GM12878 (cell line): Measurements from ENCODE around the gene ISLR. TPM values are rescaled to one million over a fixed set of nuclear protein-coding genes. Genes with fewer than 3 reads are reported as not detected.

Experiments used
- ATAC-seq: fragments of 200-7000 bp; cut with Tn5 transposase; 3 replicates; pipeline ENCODE4 v1.9.1; 2020; ENCODE audit warnings: mild to moderate bottlenecking, moderate library complexity
- BruUV-seq: library from RNA; stranded (reverse); fragments of 400-500 nt; replicated peaks from 2 replicates; lab custom pipeline; 2021; lab: Mats Ljungman, UMichigan
- CTCF ChIA-PET: fragments of 300-600 bp; sonication (Branson Sonifier 250); formaldehyde crosslinking; extraction: SDS; loops from one replicate; lab custom pipeline; 2021; ENCODE audit warnings: inconsistent platforms; lab: Yijun Ruan, JAX
- POLR2A ChIA-PET: fragments of 350-600 bp; formaldehyde crosslinking; extraction: SDS; loops from one replicate; lab custom pipeline; 2021; ENCODE audit warnings: inconsistent platforms; lab: Charles Lee
- RAD21 ChIA-PET: fragments of 300-600 bp; sonication (Branson Sonifier 250); formaldehyde crosslinking; loops from one replicate; lab custom pipeline; 2023; ENCODE audit warnings: antibody characterized with exemption; ENCODE audit not compliant: unreplicated experiment; lab: Charles Lee
- SMC1A ChIA-PET: fragments of 300-600 bp; sonication (Branson Sonifier 250); formaldehyde crosslinking; loops from one replicate; lab custom pipeline; 2023; ENCODE audit not compliant: unreplicated experiment, uncharacterized antibody; lab: Charles Lee
- DNase-seq: peaks from one replicate; pipeline ENCODE4 v3.0.0-alpha.2; 2011; ENCODE audit warnings: low read depth, low spot score
- FAIRE-seq: peaks from 3 replicates; lab custom pipeline; 2011; peaks lifted over from hg19 to GRCh38; lab: Jason Lieb, UNC
- H2AFZ ChIP-seq: 2 replicates; pipeline ENCODE4 v1.6.0; 2011; ENCODE audit warnings: low read depth, low read length, control low read depth; ENCODE audit not compliant: control insufficient read depth
- H3K27ac ChIP-seq: 2 replicates; pipeline ENCODE4 v1.5.1; 2011; ENCODE audit warnings: control low read depth; ENCODE audit not compliant: control insufficient read depth, insufficient read depth
- H3K27me3 ChIP-seq, 2 experiments: replicated peaks in 1 of 2; 2 replicates each; pipeline versions ENCODE4 v1.6.0 to v1.6.1; 2011; ENCODE audit warnings: low read length in 1 of 2; ENCODE audit not compliant: control insufficient read depth in 2 of 2, insufficient read depth in 2 of 2
- H3K36me3 ChIP-seq, 2 experiments: 2 replicates each; pipeline ENCODE4 v1.5.1; 2011; ENCODE audit warnings: low read length in 1 of 2; ENCODE audit not compliant: control insufficient read depth in 2 of 2, insufficient read depth in 2 of 2
- H3K4me1 ChIP-seq: 2 replicates; pipeline ENCODE4 v1.6.1; 2011; ENCODE audit warnings: mild to moderate bottlenecking, low read length, moderate library complexity, mixed read lengths; ENCODE audit not compliant: control insufficient read depth, insufficient read depth
- H3K4me2 ChIP-seq: 2 replicates; pipeline ENCODE4 v1.6.0; 2011; ENCODE audit warnings: control low read depth; ENCODE audit not compliant: control insufficient read depth, insufficient read depth
- H3K4me3 ChIP-seq: fragments of 200-600 bp; sonication (generic); 2 replicates; pipeline ENCODE4 v1.5.1; 2016
- H3K79me2 ChIP-seq: 2 replicates; pipeline ENCODE4 v1.6.0; 2011; ENCODE audit warnings: low read length; ENCODE audit not compliant: control insufficient read depth, insufficient read depth
- H3K9ac ChIP-seq: 2 replicates; pipeline ENCODE4 v1.8.0; 2011; ENCODE audit warnings: low read length, control low read depth, mixed read lengths; ENCODE audit not compliant: control insufficient read depth, insufficient read depth
- H3K9me3 ChIP-seq: replicated peaks from 3 replicates; pipeline ENCODE4 v1.5.1; 2011; ENCODE audit warnings: mild to moderate bottlenecking, low read length; ENCODE audit not compliant: control insufficient read depth, insufficient read depth
- H4K20me1 ChIP-seq: 2 replicates; pipeline ENCODE4 v1.6.0; 2011; ENCODE audit not compliant: control insufficient read depth, insufficient read depth
- HDAC6 ChIP-seq: fragments of 200-600 bp; sonication (generic); IDR thresholded peaks from one replicate; pipeline ENCODE4 v1.8.0; 2017; ENCODE audit warnings: antibody characterized with exemption; ENCODE audit not compliant: unreplicated experiment
- HDGF ChIP-seq: fragments of 450-650 bp; IDR thresholded peaks from 2 replicates; pipeline ENCODE4 v1.6.1; 2016; ENCODE audit warnings: antibody characterized with exemption
- NR2F1 ChIP-seq: fragments of 450-650 bp; conservative IDR thresholded peaks from 2 replicates; pipeline ENCODE4 v1.6.1; 2017; ENCODE audit warnings: mild to moderate bottlenecking
- POLR2AphosphoS2 ChIP-seq: IDR thresholded peaks from 2 replicates; pipeline ENCODE4 v1.6.1; 2011; ENCODE audit warnings: low read depth, mild to moderate bottlenecking, low read length, improper control_type of control experiment, moderate library complexity
- RAD21 ChIP-seq: IDR thresholded peaks from 2 replicates; pipeline ENCODE4 v1.6.1; 2011; ENCODE audit warnings: mild to moderate bottlenecking, low read depth, low read length, moderate library complexity; ENCODE audit not compliant: insufficient read depth
- RCOR1 ChIP-seq: conservative IDR thresholded peaks from 2 replicates; pipeline ENCODE4 v1.6.1; 2012; ENCODE audit warnings: low read depth, low read length, improper control_type of control experiment
- SMC3 ChIP-seq: IDR thresholded peaks from 2 replicates; pipeline ENCODE4 v1.6.1; 2011; ENCODE audit warnings: low read length, improper control_type of control experiment, borderline replicate concordance
- ZNF274 ChIP-seq: IDR thresholded peaks from one replicate; pipeline ENCODE4 v1.8.0; 2011; ENCODE audit not compliant: insufficient read length, insufficient read depth
- WGBS: methylation state at CpG from one replicate; pipeline ENCODE4 v1.1.6; 2016; ENCODE audit warnings: low lambda C conversion rate; ENCODE audit not compliant: insufficient replicate concordance, insufficient coverage; ENCODE audit errors: missing lambda C conversion rate; 5-methylcytosine and 5-hydroxymethylcytosine counted together
- in situ Hi-C: fragments of 300-500 bp; cut with MboI; formaldehyde crosslinking; loops from 9 replicates; pipeline ENCODE4 v1.14.3; 2018; ENCODE audit warnings: mixed read lengths
- intact Hi-C: fragments of 100-400 bp; cut with micrococcal nuclease; formaldehyde crosslinking; loops from one replicate; pipeline ENCODE4 v1.14.2; 2022; ENCODE audit not compliant: unreplicated experiment
- polyA plus RNA-seq, 11 experiments: library from polyadenylated mRNA; depleted of rRNA in 4 of 11; unstranded in 6 of 11; stranded (reverse) in 5 of 11; fragments of >200 nt; fragmentation: Nextera tagmentation in 4 of 11; fragmentation: Illumina TruSeq in 1 of 11; extraction: Ambion mirVana in 4 of 11; extraction: Trizol in 1 of 11; gene quantifications; 1 replicate in 1 of 11; 2 replicates in 10 of 11; pipeline versions ENCODE4 v1.2.1 to v1.2.3, GENCODE V29; 2011 to 2016; ENCODE audit warnings: inconsistent platforms in 2 of 11, missing spikeins in 2 of 11, low read depth in 1 of 11
- total RNA-seq, 4 experiments: library from RNA; depleted of rRNA in 3 of 4; stranded (reverse); fragments of >200 nt in 3 of 4; fragmentation: Illumina TruSeq in 1 of 4; extraction: Trizol in 1 of 4; gene quantifications; 2 replicates each; pipeline versions ENCODE4 v1.2.1 to v1.2.3, GENCODE V29; 2013 to 2021
- TF ChIP-seq, protein P1 (sequence below): fragments of 150-350 bp; IDR thresholded peaks from 2 replicates; pipeline ENCODE4 v1.6.1; 2016; ENCODE audit warnings: low read depth, low read length
- TF ChIP-seq, protein P2 (sequence below): fragments of 450-650 bp; IDR thresholded peaks from 2 replicates; pipeline ENCODE4 v1.6.1; 2018; ENCODE audit warnings: mild to moderate bottlenecking, low read depth, moderate library complexity; ENCODE audit not compliant: partially characterized antibody
- TF ChIP-seq, protein P3 (sequence below), 3 experiments: IDR thresholded peaks in 2 of 3; conservative IDR thresholded peaks in 1 of 3; 2 replicates each; pipeline ENCODE4 v1.5.1; 2011; ENCODE audit warnings: low read depth in 3 of 3, low read length in 3 of 3, mild to moderate bottlenecking in 3 of 3, control low read depth in 2 of 3, moderate library complexity in 2 of 3, inconsistent platforms in 1 of 3, mixed read lengths in 1 of 3; ENCODE audit not compliant: control insufficient read depth in 2 of 3, insufficient read depth in 1 of 3; ENCODE audit errors: extremely low read depth in 1 of 3
- TF ChIP-seq, protein P4 (sequence below): fragments of 450-650 bp; IDR thresholded peaks from 2 replicates; pipeline ENCODE4 v1.6.1; 2014; ENCODE audit warnings: mild to moderate bottlenecking

ISLR gene
- total and polyA plus RNA-seq, 10 of the 15 experiments (the other 5 are each of a cell fraction or from before 2014, with no cell fraction given), result 0.03 to 1.8 (median 0.54) TPM

DNA sequence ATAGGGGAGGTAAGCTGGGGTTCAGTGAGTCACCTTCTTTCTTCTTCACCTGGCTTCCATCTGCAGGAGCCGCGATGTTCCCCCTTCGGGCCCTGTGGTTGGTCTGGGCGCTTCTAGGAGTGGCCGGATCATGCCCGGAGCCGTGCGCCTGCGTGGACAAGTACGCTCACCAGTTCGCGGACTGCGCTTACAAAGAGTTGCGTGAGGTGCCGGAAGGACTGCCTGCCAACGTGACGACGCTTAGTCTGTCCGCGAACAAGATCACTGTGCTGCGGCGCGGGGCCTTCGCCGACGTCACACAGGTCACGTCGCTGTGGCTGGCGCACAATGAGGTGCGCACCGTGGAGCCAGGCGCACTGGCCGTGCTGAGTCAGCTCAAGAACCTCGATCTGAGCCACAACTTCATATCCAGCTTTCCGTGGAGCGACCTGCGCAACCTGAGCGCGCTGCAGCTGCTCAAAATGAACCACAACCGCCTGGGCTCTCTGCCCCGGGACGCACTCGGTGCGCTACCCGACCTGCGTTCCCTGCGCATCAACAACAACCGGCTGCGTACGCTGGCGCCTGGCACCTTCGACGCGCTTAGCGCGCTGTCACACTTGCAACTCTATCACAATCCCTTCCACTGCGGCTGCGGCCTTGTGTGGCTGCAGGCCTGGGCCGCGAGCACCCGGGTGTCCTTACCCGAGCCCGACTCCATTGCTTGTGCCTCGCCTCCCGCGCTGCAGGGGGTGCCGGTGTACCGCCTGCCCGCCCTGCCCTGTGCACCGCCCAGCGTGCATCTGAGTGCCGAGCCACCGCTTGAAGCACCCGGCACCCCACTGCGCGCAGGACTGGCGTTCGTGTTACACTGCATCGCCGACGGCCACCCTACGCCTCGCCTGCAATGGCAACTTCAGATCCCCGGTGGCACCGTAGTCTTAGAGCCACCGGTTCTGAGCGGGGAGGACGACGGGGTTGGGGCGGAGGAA is 40.5 kb upstream of the ISLR start:
- ChIA-PET RAD21 (no interaction called here), SMC1A (no interaction called here)
- in situ Hi-C loops, result no loop called here
- TF ChIP-seq HDAC6 (no peak), ZNF274 (no peak), NR2F1 (no peak), SMC3 (peak; percentile 44), RAD21 (peak; percentile 57; the same call in 1 of the 2 replicates), POLR2AphosphoS2 (no peak), RCOR1 (no peak), HDGF (no peak)
- TF ChIP-seq, protein P1, sequence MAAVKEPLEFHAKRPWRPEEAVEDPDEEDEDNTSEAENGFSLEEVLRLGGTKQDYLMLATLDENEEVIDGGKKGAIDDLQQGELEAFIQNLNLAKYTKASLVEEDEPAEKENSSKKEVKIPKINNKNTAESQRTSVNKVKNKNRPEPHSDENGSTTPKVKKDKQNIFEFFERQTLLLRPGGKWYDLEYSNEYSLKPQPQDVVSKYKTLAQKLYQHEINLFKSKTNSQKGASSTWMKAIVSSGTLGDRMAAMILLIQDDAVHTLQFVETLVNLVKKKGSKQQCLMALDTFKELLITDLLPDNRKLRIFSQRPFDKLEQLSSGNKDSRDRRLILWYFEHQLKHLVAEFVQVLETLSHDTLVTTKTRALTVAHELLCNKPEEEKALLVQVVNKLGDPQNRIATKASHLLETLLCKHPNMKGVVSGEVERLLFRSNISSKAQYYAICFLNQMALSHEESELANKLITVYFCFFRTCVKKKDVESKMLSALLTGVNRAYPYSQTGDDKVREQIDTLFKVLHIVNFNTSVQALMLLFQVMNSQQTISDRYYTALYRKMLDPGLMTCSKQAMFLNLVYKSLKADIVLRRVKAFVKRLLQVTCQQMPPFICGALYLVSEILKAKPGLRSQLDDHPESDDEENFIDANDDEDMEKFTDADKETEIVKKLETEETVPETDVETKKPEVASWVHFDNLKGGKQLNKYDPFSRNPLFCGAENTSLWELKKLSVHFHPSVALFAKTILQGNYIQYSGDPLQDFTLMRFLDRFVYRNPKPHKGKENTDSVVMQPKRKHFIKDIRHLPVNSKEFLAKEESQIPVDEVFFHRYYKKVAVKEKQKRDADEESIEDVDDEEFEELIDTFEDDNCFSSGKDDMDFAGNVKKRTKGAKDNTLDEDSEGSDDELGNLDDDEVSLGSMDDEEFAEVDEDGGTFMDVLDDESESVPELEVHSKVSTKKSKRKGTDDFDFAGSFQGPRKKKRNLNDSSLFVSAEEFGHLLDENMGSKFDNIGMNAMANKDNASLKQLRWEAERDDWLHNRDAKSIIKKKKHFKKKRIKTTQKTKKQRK, result no peak
- TF ChIP-seq, protein P2, sequence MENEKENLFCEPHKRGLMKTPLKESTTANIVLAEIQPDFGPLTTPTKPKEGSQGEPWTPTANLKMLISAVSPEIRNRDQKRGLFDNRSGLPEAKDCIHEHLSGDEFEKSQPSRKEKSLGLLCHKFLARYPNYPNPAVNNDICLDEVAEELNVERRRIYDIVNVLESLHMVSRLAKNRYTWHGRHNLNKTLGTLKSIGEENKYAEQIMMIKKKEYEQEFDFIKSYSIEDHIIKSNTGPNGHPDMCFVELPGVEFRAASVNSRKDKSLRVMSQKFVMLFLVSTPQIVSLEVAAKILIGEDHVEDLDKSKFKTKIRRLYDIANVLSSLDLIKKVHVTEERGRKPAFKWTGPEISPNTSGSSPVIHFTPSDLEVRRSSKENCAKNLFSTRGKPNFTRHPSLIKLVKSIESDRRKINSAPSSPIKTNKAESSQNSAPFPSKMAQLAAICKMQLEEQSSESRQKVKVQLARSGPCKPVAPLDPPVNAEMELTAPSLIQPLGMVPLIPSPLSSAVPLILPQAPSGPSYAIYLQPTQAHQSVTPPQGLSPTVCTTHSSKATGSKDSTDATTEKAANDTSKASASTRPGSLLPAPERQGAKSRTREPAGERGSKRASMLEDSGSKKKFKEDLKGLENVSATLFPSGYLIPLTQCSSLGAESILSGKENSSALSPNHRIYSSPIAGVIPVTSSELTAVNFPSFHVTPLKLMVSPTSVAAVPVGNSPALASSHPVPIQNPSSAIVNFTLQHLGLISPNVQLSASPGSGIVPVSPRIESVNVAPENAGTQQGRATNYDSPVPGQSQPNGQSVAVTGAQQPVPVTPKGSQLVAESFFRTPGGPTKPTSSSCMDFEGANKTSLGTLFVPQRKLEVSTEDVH, result no peak
- TF ChIP-seq, protein P3, sequence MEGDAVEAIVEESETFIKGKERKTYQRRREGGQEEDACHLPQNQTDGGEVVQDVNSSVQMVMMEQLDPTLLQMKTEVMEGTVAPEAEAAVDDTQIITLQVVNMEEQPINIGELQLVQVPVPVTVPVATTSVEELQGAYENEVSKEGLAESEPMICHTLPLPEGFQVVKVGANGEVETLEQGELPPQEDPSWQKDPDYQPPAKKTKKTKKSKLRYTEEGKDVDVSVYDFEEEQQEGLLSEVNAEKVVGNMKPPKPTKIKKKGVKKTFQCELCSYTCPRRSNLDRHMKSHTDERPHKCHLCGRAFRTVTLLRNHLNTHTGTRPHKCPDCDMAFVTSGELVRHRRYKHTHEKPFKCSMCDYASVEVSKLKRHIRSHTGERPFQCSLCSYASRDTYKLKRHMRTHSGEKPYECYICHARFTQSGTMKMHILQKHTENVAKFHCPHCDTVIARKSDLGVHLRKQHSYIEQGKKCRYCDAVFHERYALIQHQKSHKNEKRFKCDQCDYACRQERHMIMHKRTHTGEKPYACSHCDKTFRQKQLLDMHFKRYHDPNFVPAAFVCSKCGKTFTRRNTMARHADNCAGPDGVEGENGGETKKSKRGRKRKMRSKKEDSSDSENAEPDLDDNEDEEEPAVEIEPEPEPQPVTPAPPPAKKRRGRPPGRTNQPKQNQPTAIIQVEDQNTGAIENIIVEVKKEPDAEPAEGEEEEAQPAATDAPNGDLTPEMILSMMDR (IDR thresholded peaks at IDR 0.05 in 2 of 3, conservative IDR thresholded peaks at IDR 0.05 in 1 of 3; ENCODE audit: control insufficient read depth in 2 of 3, extremely low read depth in 1 of 3, insufficient read depth in 1 of 3, low read depth in 3 of 3, low read length in 3 of 3), result peak; percentile 27 to 32 (median 28); a peak in 5 of 6 replicates
- TF ChIP-seq, protein P4, sequence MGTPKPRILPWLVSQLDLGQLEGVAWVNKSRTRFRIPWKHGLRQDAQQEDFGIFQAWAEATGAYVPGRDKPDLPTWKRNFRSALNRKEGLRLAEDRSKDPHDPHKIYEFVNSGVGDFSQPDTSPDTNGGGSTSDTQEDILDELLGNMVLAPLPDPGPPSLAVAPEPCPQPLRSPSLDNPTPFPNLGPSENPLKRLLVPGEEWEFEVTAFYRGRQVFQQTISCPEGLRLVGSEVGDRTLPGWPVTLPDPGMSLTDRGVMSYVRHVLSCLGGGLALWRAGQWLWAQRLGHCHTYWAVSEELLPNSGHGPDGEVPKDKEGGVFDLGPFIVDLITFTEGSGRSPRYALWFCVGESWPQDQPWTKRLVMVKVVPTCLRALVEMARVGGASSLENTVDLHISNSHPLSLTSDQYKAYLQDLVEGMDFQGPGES, result no peak

More for the DNA sequence above, 40.5 kb upstream of the ISLR start:
- POLR2A ChIA-PET, result no interaction called here
- Histone ChIP-seq H3K9ac (no peak overlapping the region), H3K9me3 (no peaks in the 10 kb centered on the region; the same call in 2 of the 3 replicates), H3K36me3 (no peaks in the 10 kb centered on the region), H3K27ac (no peak overlapping the region), H3K4me2 (no peak overlapping the region), H4K20me1 (no peaks in the 10 kb centered on the region), H3K27me3 (peaks cover 36 to 60% of the 10 kb centered on the region in 2 experiments), H3K79me2 (no peaks in the 10 kb centered on the region), H3K4me1 (peaks cover 10% of the 10 kb centered on the region), H2AFZ (no peak overlapping the region), H3K4me3 (no peak overlapping the region)
- FAIRE-seq (no peak), ATAC-seq (peak; percentile 54; the same call in 2 of the 3 replicates), DNase-seq (no peak)
- CTCF ChIA-PET, result no interaction called here
- intact Hi-C loops, result no loop called here
- WGBS, result 69% methylated on average over 90 of the region's 90 CpGs
- no TSS peak for BruUV-seq
